HepG2 (cell line): ENCODE results near the gene HINFP. TPM values are rescaled to one million over a fixed set of nuclear protein-coding genes. Genes with fewer than 3 reads are reported as not detected.
A peak's percentile ranks its signal among the peaks of the same experiment; 100 is the strongest.

ENCODE experiments used
- ATAC-seq: fragments of 200-7000 bp; cut with Tn5 transposase; 3 replicates; pipeline ENCODE4 v1.9.1; 2020; ENCODE audit warnings: mild to moderate bottlenecking, moderate library complexity
- Bru-seq: library from RNA; stranded (reverse); fragments of 400-500 nt; gene quantifications from one replicate; lab custom pipeline; 2021; lab: Mats Ljungman, UMichigan
- BruChase-seq, 2 experiments: library from RNA; stranded (reverse); fragments of 400-500 nt; gene quantifications; one replicate each; lab custom pipeline; 2021; lab: Mats Ljungman, UMichigan
- BruUV-seq: library from RNA; stranded (reverse); fragments of 400-500 nt; replicated peaks from 2 replicates; lab custom pipeline; 2021; lab: Mats Ljungman, UMichigan
- CTCF ChIA-PET: fragments of 300-600 bp; formaldehyde crosslinking; extraction: SDS; loops from one replicate; lab custom pipeline; 2021; ENCODE audit warnings: low total read pairs, inconsistent platforms, low intra/inter-chr PET ratio; lab: Yijun Ruan, JAX
- POLR2A ChIA-PET: fragments of 350-600 bp; sonication (Branson Sonifier 250); formaldehyde crosslinking; loops from one replicate; lab custom pipeline; 2020; ENCODE audit warnings: antibody characterized with exemption, inconsistent platforms; lab: Yijun Ruan, JAX
- DNase-seq: peaks from one replicate; pipeline ENCODE4 v3.0.0-alpha.2; 2015; ENCODE audit warnings: low spot score
- FAIRE-seq: peaks from 3 replicates; lab custom pipeline; 2011; peaks lifted over from hg19 to GRCh38; lab: Jason Lieb, UNC
- H2AFZ ChIP-seq: one replicate; pipeline ENCODE4 v1.6.1; 2011; ENCODE audit warnings: low read length, inconsistent platforms
- H3K27ac ChIP-seq: fragments of 300-600 bp; 3 replicates; pipeline ENCODE4 v1.8.0; 2011; ENCODE audit warnings: mixed run types, mild to moderate bottlenecking, mixed read lengths, low read length, inconsistent platforms; ENCODE audit not compliant: insufficient read depth; ENCODE audit errors: extremely low read length
- H3K27me3 ChIP-seq, 2 experiments: fragments of 200-600 bp in 1 of 2; 2 replicates in 1 of 2; 3 replicates in 1 of 2; pipeline versions ENCODE4 v1.6.0 to v1.8.0; 2011; ENCODE audit warnings: low read length in 2 of 2, mild to moderate bottlenecking in 2 of 2, moderate library complexity in 2 of 2, inconsistent platforms in 1 of 2; ENCODE audit not compliant: insufficient read depth in 2 of 2, control insufficient read depth in 1 of 2
- H3K36me3 ChIP-seq, 2 experiments: fragments of 200-600 bp in 1 of 2; replicated peaks in 1 of 2; 2 replicates in 1 of 2; 3 replicates in 1 of 2; pipeline versions ENCODE4 v1.5.1 to v1.8.0; 2011; ENCODE audit warnings: low read length in 2 of 2, inconsistent platforms in 1 of 2; ENCODE audit not compliant: insufficient read depth in 2 of 2, control insufficient read depth in 1 of 2
- H3K4me1 ChIP-seq: 2 replicates; pipeline ENCODE4 v1.5.1; 2012; ENCODE audit warnings: low read length, inconsistent platforms; ENCODE audit not compliant: insufficient read depth
- H3K4me2 ChIP-seq: 2 replicates; pipeline ENCODE4 v1.6.0; 2011; ENCODE audit warnings: low read depth, low read length, inconsistent platforms
- H3K4me3 ChIP-seq, 3 experiments: fragments of 200-600 bp in 1 of 3; sonication (generic), shearing (Covaris generic) in 1 of 3; replicated peaks in 1 of 3; 2 replicates each; pipeline ENCODE4 v1.5.1; 2011 to 2016; ENCODE audit warnings: low read length in 3 of 3, inconsistent platforms in 2 of 3, low read depth in 2 of 3, mild to moderate bottlenecking in 2 of 3, control low read depth in 1 of 3, mixed read lengths in 1 of 3; ENCODE audit not compliant: insufficient read depth in 1 of 3
- H3K79me2 ChIP-seq: one replicate; pipeline ENCODE4 v1.6.1; 2011; ENCODE audit warnings: low read length, inconsistent platforms; ENCODE audit not compliant: insufficient read depth
- H3K9ac ChIP-seq: 2 replicates; pipeline ENCODE4 v1.6.0; 2011; ENCODE audit warnings: mild to moderate bottlenecking, low read depth, low read length, inconsistent platforms; ENCODE audit not compliant: insufficient read depth
- H3K9me3 ChIP-seq: 2 replicates; pipeline ENCODE4 v1.5.1; 2012; ENCODE audit warnings: mild to moderate bottlenecking, low read length
- H4K20me1 ChIP-seq: 2 replicates; pipeline ENCODE4 v1.6.0; 2011; ENCODE audit warnings: inconsistent platforms, mild to moderate bottlenecking, low read length, moderate library complexity; ENCODE audit not compliant: insufficient read depth
- CCAR2 ChIP-seq: fragments of 200-400 bp; formaldehyde crosslinking; optimal IDR thresholded peaks from 2 replicates; pipeline ENCODE3; 2018; ENCODE audit warnings: low read depth, mild to moderate bottlenecking, low read length, moderate library complexity
- CREM ChIP-seq, 2 experiments: sonication (generic) in 1 of 2; formaldehyde crosslinking in 1 of 2; IDR thresholded peaks; 2 replicates each; pipeline versions ENCODE4 v1.4.0 to v1.6.1; 2016 to 2020; ENCODE audit warnings: antibody characterized with exemption in 1 of 2, mild to moderate bottlenecking in 1 of 2, missing genetic modification reagents in 1 of 2
- ETV6 ChIP-seq: sonication (generic); formaldehyde crosslinking; conservative IDR thresholded peaks from 2 replicates; pipeline ENCODE4 v1.4.0; 2020; ENCODE audit warnings: missing genetic modification reagents
- FOSL2 ChIP-seq: sonication (generic); formaldehyde crosslinking; IDR thresholded peaks from 2 replicates; pipeline ENCODE4 v1.4.0; 2020; ENCODE audit warnings: missing genetic modification reagents
- HOXA3 ChIP-seq: sonication (generic); formaldehyde crosslinking; IDR thresholded peaks from 2 replicates; pipeline ENCODE4 v1.5.0; 2020; ENCODE audit warnings: missing genetic modification reagents
- HOXA5 ChIP-seq: sonication (generic); formaldehyde crosslinking; IDR thresholded peaks from 2 replicates; pipeline ENCODE4 v1.4.0; 2020; ENCODE audit warnings: missing genetic modification reagents
- KMT2A ChIP-seq: sonication (generic); formaldehyde crosslinking; IDR thresholded peaks from 2 replicates; pipeline ENCODE4 v1.4.0; 2020; ENCODE audit warnings: missing genetic modification reagents
- MXI1 ChIP-seq: IDR thresholded peaks from 3 replicates; pipeline ENCODE4 v1.6.1; 2012; ENCODE audit warnings: low read depth, low read length, inconsistent platforms, borderline replicate concordance
- NONO ChIP-seq, 2 experiments: fragments of 450-650 bp in 1 of 2; sonication (generic) in 1 of 2; formaldehyde crosslinking in 1 of 2; IDR thresholded peaks in 1 of 2; conservative IDR thresholded peaks in 1 of 2; 2 replicates each; pipeline versions ENCODE4 v1.6.1 to v1.8.0; 2017 to 2022; ENCODE audit warnings: mild to moderate bottlenecking in 1 of 2, missing genetic modification reagents in 1 of 2, moderate library complexity in 1 of 2
- REPIN1 ChIP-seq: sonication (generic); formaldehyde crosslinking; IDR thresholded peaks from 2 replicates; pipeline ENCODE4 v1.8.0; 2022; ENCODE audit warnings: missing genetic modification reagents, low read depth, mild to moderate bottlenecking, borderline replicate concordance
- SRSF4 ChIP-seq: fragments of 200-400 bp; formaldehyde crosslinking; IDR thresholded peaks from one replicate; pipeline ENCODE4 v1.6.1; 2018; ENCODE audit warnings: mild to moderate bottlenecking, low read depth, low read length, moderate library complexity; ENCODE audit not compliant: poor library complexity, severe bottlenecking
- TAF1 ChIP-seq: sonication (generic); formaldehyde crosslinking; IDR thresholded peaks from 2 replicates; pipeline ENCODE4 v1.4.0; 2020; ENCODE audit warnings: missing genetic modification reagents
- ZNF503 ChIP-seq: sonication (generic); formaldehyde crosslinking; IDR thresholded peaks from 2 replicates; pipeline ENCODE4 v1.4.0; 2020; ENCODE audit warnings: missing genetic modification reagents
- WGBS: methylation state at CpG from one replicate; pipeline ENCODE4 v1.1.6; 2017; ENCODE audit warnings: low lambda C conversion rate; 5-methylcytosine and 5-hydroxymethylcytosine counted together
- in situ Hi-C: cut with HindIII; loops from 2 replicates; pipeline ENCODE4 v1.10.0; 2017; ENCODE audit warnings: low pct_unique_long_range_greater_than_20kb; ENCODE audit not compliant: extremely low pct_ligation_motif_present
- intact Hi-C: fragments of 100-400 bp; cut with micrococcal nuclease; formaldehyde crosslinking; loops from one replicate; pipeline ENCODE4 v1.10.0; 2022; ENCODE audit not compliant: unreplicated experiment
- long read RNA-seq, 2 experiments: library from RNA in 1 of 2; library from polyadenylated mRNA in 1 of 2; stranded (forward) in 1 of 2; unstranded in 1 of 2; transcript quantifications; one replicate each; pipeline ENCODE4 v2.0.0, GENCODE V29; 2019 to 2022
- polyA minus RNA-seq, 3 experiments: library from RNA; depleted of rRNA, polyadenylated mRNA; stranded (reverse); fragments of >200 nt; gene quantifications; 2 replicates each; pipeline ENCODE4 v1.2.3, GENCODE V29; 2011; ENCODE audit warnings: low replicate concordance in 1 of 3
- polyA plus RNA-seq, 8 experiments: library from polyadenylated mRNA; depleted of rRNA in 3 of 8; stranded (reverse) in 7 of 8; unstranded in 1 of 8; fragments of >200 nt; fragmentation: Illumina TruSeq in 4 of 8; extraction: Trizol in 4 of 8; gene quantifications; 2 replicates each; pipeline versions ENCODE4 v1.2.1 to v1.2.3, GENCODE V29; 2011 to 2016; ENCODE audit warnings: low read depth in 4 of 8, missing spikeins in 1 of 8, mixed read lengths in 1 of 8; ENCODE audit not compliant: insufficient read depth in 1 of 8
- total RNA-seq, 5 experiments: library from RNA; depleted of rRNA; stranded (reverse); fragments of >200 nt; fragmentation: Illumina TruSeq; extraction: Trizol; gene quantifications; 2 replicates each; pipeline ENCODE4 v1.2.3, GENCODE V29; 2016; ENCODE audit warnings: low read depth in 1 of 5

HINFP gene, protein sequence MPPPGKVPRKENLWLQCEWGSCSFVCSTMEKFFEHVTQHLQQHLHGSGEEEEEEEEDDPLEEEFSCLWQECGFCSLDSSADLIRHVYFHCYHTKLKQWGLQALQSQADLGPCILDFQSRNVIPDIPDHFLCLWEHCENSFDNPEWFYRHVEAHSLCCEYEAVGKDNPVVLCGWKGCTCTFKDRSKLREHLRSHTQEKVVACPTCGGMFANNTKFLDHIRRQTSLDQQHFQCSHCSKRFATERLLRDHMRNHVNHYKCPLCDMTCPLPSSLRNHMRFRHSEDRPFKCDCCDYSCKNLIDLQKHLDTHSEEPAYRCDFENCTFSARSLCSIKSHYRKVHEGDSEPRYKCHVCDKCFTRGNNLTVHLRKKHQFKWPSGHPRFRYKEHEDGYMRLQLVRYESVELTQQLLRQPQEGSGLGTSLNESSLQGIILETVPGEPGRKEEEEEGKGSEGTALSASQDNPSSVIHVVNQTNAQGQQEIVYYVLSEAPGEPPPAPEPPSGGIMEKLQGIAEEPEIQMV
- total RNA-seq (2016; rRNA removed; fragmentation: Illumina TruSeq; extraction: Trizol) (13.3 and 15.1 TPM in 2 replicates), polyA plus RNA-seq (2011; rRNA removed) (21.4 and 27.5 TPM in 2 replicates), polyA minus RNA-seq (2011; rRNA and poly(A)+ RNA removed; ENCODE audit: low replicate concordance) (40.6 and 44.8 TPM in 2 replicates), Bru-seq, nascent RNA (percentile 64 among the genes with signal in this experiment), BruChase-seq, experiment 1, labeled RNA remaining after a 6-hour chase (percentile 64 among the genes with signal in this experiment), BruChase-seq, experiment 2, labeled RNA remaining after a 2-hour chase (percentile 66 among the genes with signal in this experiment)
- 19.3 and 21.2 TPM in 2 replicates for total RNA-seq (2016; cell fraction: cytosol; rRNA removed; fragmentation: Illumina TruSeq; extraction: Trizol; ENCODE audit: low read depth)
- total RNA-seq (2016; cell fraction: insoluble cytoplasmic fraction; rRNA removed; fragmentation: Illumina TruSeq; extraction: Trizol) = 13.0 and 15.1 TPM in 2 replicates
- 11.9 and 13.6 TPM in 2 replicates for total RNA-seq (2016; cell fraction: membrane; rRNA removed; fragmentation: Illumina TruSeq; extraction: Trizol)
- 14.0 and 18.0 TPM in 2 replicates for total RNA-seq (2016; cell fraction: nucleus; rRNA removed; fragmentation: Illumina TruSeq; extraction: Trizol)
- 15.9 and 17.5 TPM in 2 replicates for polyA plus RNA-seq (2011; cell fraction: cytosol; rRNA removed)
- 47.6 and 50.8 TPM in 2 replicates for polyA plus RNA-seq (2011; cell fraction: nucleus; rRNA removed)
- polyA plus RNA-seq (2012) = 8.2 and 13.4 TPM in 2 replicates
- 2.5 and 2.6 TPM in 2 replicates for polyA plus RNA-seq (2016; cell fraction: cytosol; fragmentation: Illumina TruSeq; extraction: Trizol; ENCODE audit: low read depth)
- polyA plus RNA-seq (2016; cell fraction: insoluble cytoplasmic fraction; fragmentation: Illumina TruSeq; extraction: Trizol; ENCODE audit: low read depth) = 14.5 and 17.5 TPM in 2 replicates
- polyA plus RNA-seq (2016; cell fraction: membrane; fragmentation: Illumina TruSeq; extraction: Trizol; ENCODE audit: low read depth) = 4.6 and 5.7 TPM in 2 replicates
- 29.7 and 32.0 TPM in 2 replicates for polyA plus RNA-seq (2016; cell fraction: nucleus; fragmentation: Illumina TruSeq; extraction: Trizol; ENCODE audit: insufficient read depth, low read depth)
- 12.8 and 13.3 TPM in 2 replicates for polyA minus RNA-seq (2011; cell fraction: cytosol; rRNA and poly(A)+ RNA removed)
- 32.8 and 34.8 TPM in 2 replicates for polyA minus RNA-seq (2011; cell fraction: nucleus; rRNA and poly(A)+ RNA removed)
- long read RNA-seq, experiment 1, transcript HINFP-201 (10 exons, 3,163 nt) = major isoform, 10 of 21 reads
- long read RNA-seq, experiment 1, partial matches to known transcripts = 5 of 21 reads
- long read RNA-seq, experiment 1, other reads (novel, unspliced or antisense) = 6 of 21 reads
- long read RNA-seq, experiment 2, transcript HINFP-201 (10 exons, 3,163 nt) = major isoform, 10 of 30 reads
- long read RNA-seq, experiment 2, partial matches to known transcripts = 11 of 30 reads
- long read RNA-seq, experiment 2, other reads (novel, unspliced or antisense) = 9 of 30 reads

- in situ Hi-C loops (no loop called here), intact Hi-C loops (loop anchor here (2.0 kb wide), 1 partner anchor 20 kb away; the partner anchor contains the start of gene DPAGT1)
- ATAC-seq (peak; percentile 98), DNase-seq (peak; percentile 97), FAIRE-seq (peak; percentile 92)
- BruUV-seq = no TSS peak
- H3K27ac ChIP-seq = peak within 1 kb of the TSS; percentile 55
- H3K9me3 ChIP-seq = no peaks in the 10 kb centered on the region
- H3K4me3 ChIP-seq = peak within 1 kb of the TSS; percentile 81 to 98 (median 84)
- H3K36me3 ChIP-seq = peaks cover 1 to 6% of the 10 kb centered on the region in 2 experiments; a peak in 2 of 5 replicates
- CTCF ChIA-PET = no interaction called here
- H3K4me2 ChIP-seq = peak within 1 kb of the TSS; percentile 83
- H3K9ac ChIP-seq = peak within 1 kb of the TSS; percentile 90
- H2AFZ ChIP-seq = peak within 1 kb of the TSS; percentile 76
- H4K20me1 ChIP-seq = no peaks in the 10 kb centered on the region
- no peaks in the 10 kb centered on the region; a peak in 1 of 5 replicates for H3K27me3 ChIP-seq
- POLR2A ChIA-PET = interaction anchor here (0.7 to 3.3 kb wide), 21 partner anchors 9 to 249 kb away, joined by 3 to 75 read pairs (median 5); partner anchors contain the start of genes C1QTNF5, C2CD2L, CBL and DPAGT1
- peaks cover 36% of the 10 kb centered on the region for H3K4me1 ChIP-seq
- WGBS = under 1% methylated on average over 20 of the region's 54 CpGs
- peaks cover 18% of the 10 kb centered on the region for H3K79me2 ChIP-seq
- TF ChIP-seq MXI1 (peak; percentile 82; the same call in 1 of the 3 replicates), ZNF503 (CRISPR knock-in tag) (no peak), ETV6 (0 out of 2 replicates have a peak, but pooled peaks have one; percentile 52), REPIN1 (CRISPR knock-in tag) (peak; percentile 89), NONO (IDR thresholded peaks at IDR 0.05) (no peak), NONO (CRISPR knock-in tag; conservative IDR thresholded peaks at IDR 0.05) (peak; percentile 51; the same call in 1 of the 2 replicates), CCAR2 (no peak), HOXA5 (CRISPR knock-in tag) (peak; percentile 21; the same call in 1 of the 2 replicates), HOXA3 (peak; percentile 56), FOSL2 (CRISPR knock-in tag) (peak; percentile 36; the same call in 1 of the 2 replicates), TAF1 (peak; percentile 69), SRSF4 (no peak), CREM (IDR thresholded peaks at IDR 0.05) (peak; percentile 76), CREM (CRISPR knock-in tag; IDR thresholded peaks at IDR 0.05) (no peak), KMT2A (CRISPR knock-in tag) (peak; percentile 84)
Measured at GRCh38 chr11:119121008-119121810, at the start of gene HINFP. Gene HINFP (plus strand): TSS chr11:119121580. CDS start chr11:119126945, 5,365 bp downstream.
